Type B pancreatic cell (in vitro differentiated cells): ENCODE data around the gene STX2. TPM values are rescaled to one million over a fixed set of nuclear protein-coding genes. Genes with fewer than 3 reads are reported as not detected.
"Not testable (repeated sequence)": the region's sequence is repeated elsewhere in the genome, so short reads cannot be mapped to it uniquely, and the experiment has no call there.

Experiments used
- DNase-seq: peaks from one replicate; pipeline ENCODE4 v3.0.0; 2021; ENCODE audit warnings: mixed read lengths; ENCODE audit not compliant: unreplicated experiment; ENCODE audit errors: extremely low spot score
- H3K27ac Mint-ChIP-seq: 2 replicates; pipeline ENCODE4 v1.8.0; 2021; ENCODE audit warnings: mild to moderate bottlenecking, mixed read lengths
- H3K27me3 Mint-ChIP-seq: 2 replicates; pipeline ENCODE4 v1.8.0; 2021; ENCODE audit warnings: mixed read lengths
- H3K36me3 Mint-ChIP-seq: 2 replicates; pipeline ENCODE4 v1.8.0; 2021; ENCODE audit warnings: mixed read lengths
- H3K4me1 Mint-ChIP-seq: one replicate; pipeline ENCODE4 v1.8.0; 2021; ENCODE audit warnings: mixed read lengths; ENCODE audit not compliant: unreplicated experiment
- H3K4me3 Mint-ChIP-seq: 2 replicates; pipeline ENCODE4 v1.8.0; 2021; ENCODE audit warnings: mild to moderate bottlenecking, mixed read lengths
- H3K9me3 Mint-ChIP-seq: 2 replicates; pipeline ENCODE4 v1.8.0; 2021; ENCODE audit warnings: mixed read lengths
- CTCF ChIP-seq: fragments of 200-600 bp; sonication (generic); conservative IDR thresholded peaks from 2 replicates; pipeline ENCODE4 v1.5.0; 2021; ENCODE audit warnings: antibody characterized with exemption, mild to moderate bottlenecking
- total RNA-seq: library from RNA; stranded (reverse); gene quantifications from 2 replicates; pipeline ENCODE4 v1.2.1, GENCODE V29; 2021; ENCODE audit warnings: low replicate concordance

The STX2 gene
- total RNA-seq, 1 donor from 2014 or later = 17.3 TPM

- Mint-ChIP-seq H3K27ac (no peak overlapping the region), H3K27me3 (no peaks in the 10 kb centered on the region), H3K4me3 (no peak overlapping the region), H3K9me3 (peaks cover 6% of the 10 kb centered on the region), H3K36me3 (peaks cover 13% of the 10 kb centered on the region), H3K4me1 (peaks cover 7% of the 10 kb centered on the region)
- TF ChIP-seq CTCF = no peak
- DNase-seq = no peak
Measured at GRCh38 chr12:130787041-130787440, 52.0 kb downstream of the STX2 start.

- Mint-ChIP-seq H3K27ac (no peak overlapping the region), H3K27me3 (peaks cover 7% of the 10 kb centered on the region), H3K9me3 (peaks cover 6% of the 10 kb centered on the region), H3K4me1 (peaks cover 4% of the 10 kb centered on the region), H3K4me3 (no peak overlapping the region), H3K36me3 (peaks cover 11% of the 10 kb centered on the region)
- no peak for TF ChIP-seq CTCF
- no peak for DNase-seq
Measured at GRCh38 chr12:130783110-130783715, 55.8 kb downstream of the STX2 start.

- not testable (repeated sequence) for H3K27ac Mint-ChIP-seq, H3K36me3 Mint-ChIP-seq, DNase-seq, H3K9me3 Mint-ChIP-seq, H3K4me3 Mint-ChIP-seq, H3K4me1 Mint-ChIP-seq
- peaks cover 10% of the 10 kb centered on the region for H3K27me3 Mint-ChIP-seq
Measured at GRCh38 chr12:130782245-130782644, 56.8 kb downstream of the STX2 start.

GRCh38 chr12:130780880-130781575, 58.0 kb downstream of the STX2 start:
- TF ChIP-seq CTCF = no peak
- Mint-ChIP-seq H3K27ac (no peak overlapping the region), H3K27me3 (peaks cover 18% of the 10 kb centered on the region), H3K36me3 (peaks cover 7% of the 10 kb centered on the region), H3K9me3 (peaks cover 6% of the 10 kb centered on the region), H3K4me3 (no peak overlapping the region), H3K4me1 (peaks cover 5% of the 10 kb centered on the region)
- no peak for DNase-seq

GRCh38 chr12:130780325-130780724, 58.7 kb downstream of the STX2 start:
- peaks cover 23% of the 10 kb centered on the region for H3K27me3 Mint-ChIP-seq
- no peak overlapping the region for H3K4me3 Mint-ChIP-seq
- DNase-seq = no peak
- TF ChIP-seq CTCF = no peak
- peaks cover 10% of the 10 kb centered on the region for H3K4me1 Mint-ChIP-seq
- no peak overlapping the region for H3K27ac Mint-ChIP-seq
- H3K36me3 Mint-ChIP-seq = peaks cover 6% of the 10 kb centered on the region
- H3K9me3 Mint-ChIP-seq = peaks cover 6% of the 10 kb centered on the region

- DNase-seq = no peak
- Mint-ChIP-seq H3K36me3 (no peaks in the 10 kb centered on the region), H3K4me1 (peaks cover 11% of the 10 kb centered on the region), H3K4me3 (no peak overlapping the region), H3K9me3 (no peaks in the 10 kb centered on the region), H3K27ac (no peak overlapping the region), H3K27me3 (peaks cover 31% of the 10 kb centered on the region)
- TF ChIP-seq CTCF = no peak
Measured at GRCh38 chr12:130778776-130779175, 60.3 kb downstream of the STX2 start.
